Measurements from ENCODE around the gene ATP11C.

The ATP11C gene

GRCh38 chrX:139798701-139799100 is 134.2 kb downstream of the ATP11C start:
- H3K9ac ChIP-seq (ENCODE audit: low read length), result no peak overlapping the region
- no peak overlapping the region for H3K27ac ChIP-seq (ENCODE audit: low read depth, low read length)
- H3K9me3 ChIP-seq (ENCODE audit: low read length), result no peaks in the 10 kb centered on the region
- H3K27me3 ChIP-seq (ENCODE audit: control insufficient read depth in 1 of 2, insufficient read depth in 2 of 2, low read length in 2 of 2), result no peaks in the 10 kb centered on the region
- no peaks in the 10 kb centered on the region for H3K36me3 ChIP-seq (ENCODE audit: insufficient read depth, low read length)
- H3K4me3 ChIP-seq (ENCODE audit: low read depth in 1 of 2, low read length in 2 of 2), result no peak overlapping the region
- no peaks in the 10 kb centered on the region for H3K4me1 ChIP-seq (ENCODE audit: insufficient read depth, low read length)

- Histone ChIP-seq H3K9ac (ENCODE audit: low read length) (no peak overlapping the region), H3K27ac (ENCODE audit: low read depth, low read length) (no peak overlapping the region), H3K9me3 (ENCODE audit: low read length) (no peaks in the 10 kb centered on the region), H3K4me3 (ENCODE audit: low read depth in 1 of 2, low read length in 2 of 2) (no peak overlapping the region), H3K27me3 (ENCODE audit: control insufficient read depth in 1 of 2, insufficient read depth in 2 of 2, low read length in 2 of 2) (no peaks in the 10 kb centered on the region), H3K4me1 (ENCODE audit: insufficient read depth, low read length) (no peaks in the 10 kb centered on the region), H3K36me3 (ENCODE audit: insufficient read depth, low read length) (peaks cover 4% of the 10 kb centered on the region)
These were observed 137.7 kb downstream of the ATP11C start for GRCh38 chrX:139795196-139795595.

- no peak overlapping the region for H3K4me3 ChIP-seq (ENCODE audit: low read depth in 1 of 2, low read length in 2 of 2)
- peaks cover under 1% of the 10 kb centered on the region for H3K36me3 ChIP-seq (ENCODE audit: insufficient read depth, low read length)
- no peak overlapping the region for H3K27ac ChIP-seq (ENCODE audit: low read depth, low read length)
- H3K4me1 ChIP-seq (ENCODE audit: insufficient read depth, low read length), result no peaks in the 10 kb centered on the region
- no peaks in the 10 kb centered on the region for H3K9me3 ChIP-seq (ENCODE audit: low read length)
- H3K27me3 ChIP-seq (ENCODE audit: control insufficient read depth in 1 of 2, insufficient read depth in 2 of 2, low read length in 2 of 2), result no peaks in the 10 kb centered on the region
- no peak overlapping the region for H3K9ac ChIP-seq (ENCODE audit: low read length)
These were observed 145.3 kb downstream of the ATP11C start for GRCh38 chrX:139787601-139788000.

- Histone ChIP-seq H3K27ac (ENCODE audit: low read depth, low read length) (no peak overlapping the region), H3K27me3 (ENCODE audit: control insufficient read depth in 1 of 2, insufficient read depth in 2 of 2, low read length in 2 of 2) (no peaks in the 10 kb centered on the region), H3K4me1 (ENCODE audit: insufficient read depth, low read length) (no peaks in the 10 kb centered on the region), H3K4me3 (ENCODE audit: low read depth in 1 of 2, low read length in 2 of 2) (no peak overlapping the region), H3K9me3 (ENCODE audit: low read length) (no peaks in the 10 kb centered on the region), H3K9ac (ENCODE audit: low read length) (no peak overlapping the region), H3K36me3 (ENCODE audit: insufficient read depth, low read length) (no peaks in the 10 kb centered on the region)
These were observed 148.0 kb downstream of the ATP11C start for GRCh38 chrX:139784807-139785206.

- no peaks in the 10 kb centered on the region for H3K4me1 ChIP-seq (ENCODE audit: insufficient read depth, low read length)
- no peaks in the 10 kb centered on the region for H3K36me3 ChIP-seq (ENCODE audit: insufficient read depth, low read length)
- no peak overlapping the region for H3K4me3 ChIP-seq (ENCODE audit: low read depth in 1 of 2, low read length in 2 of 2)
- H3K27ac ChIP-seq (ENCODE audit: low read depth, low read length), result no peak overlapping the region
- H3K27me3 ChIP-seq (ENCODE audit: control insufficient read depth in 1 of 2, insufficient read depth in 2 of 2, low read length in 2 of 2), result no peaks in the 10 kb centered on the region
- H3K9me3 ChIP-seq (ENCODE audit: low read length), result no peaks in the 10 kb centered on the region
- H3K9ac ChIP-seq (ENCODE audit: low read length), result no peak overlapping the region
These were observed 148.9 kb downstream of the ATP11C start for GRCh38 chrX:139783959-139784358.

GRCh38 chrX:139783030-139783429 is 149.8 kb downstream of the ATP11C start:
- H3K4me1 ChIP-seq (ENCODE audit: insufficient read depth, low read length), result no peaks in the 10 kb centered on the region
- no peaks in the 10 kb centered on the region for H3K27me3 ChIP-seq (ENCODE audit: control insufficient read depth in 1 of 2, insufficient read depth in 2 of 2, low read length in 2 of 2)
- H3K9ac ChIP-seq (ENCODE audit: low read length), result no peak overlapping the region
- no peaks in the 10 kb centered on the region for H3K36me3 ChIP-seq (ENCODE audit: insufficient read depth, low read length)
- no peak overlapping the region for H3K4me3 ChIP-seq (ENCODE audit: low read depth in 1 of 2, low read length in 2 of 2)
- H3K9me3 ChIP-seq (ENCODE audit: low read length), result no peaks in the 10 kb centered on the region
- H3K27ac ChIP-seq (ENCODE audit: low read depth, low read length), result no peak overlapping the region

GRCh38 chrX:139776599-139776998 is 156.3 kb downstream of the ATP11C start:
- Histone ChIP-seq H3K27me3 (ENCODE audit: control insufficient read depth in 1 of 2, insufficient read depth in 2 of 2, low read length in 2 of 2) (no peaks in the 10 kb centered on the region), H3K36me3 (ENCODE audit: insufficient read depth, low read length) (no peaks in the 10 kb centered on the region), H3K4me1 (ENCODE audit: insufficient read depth, low read length) (no peaks in the 10 kb centered on the region), H3K4me3 (ENCODE audit: low read depth in 1 of 2, low read length in 2 of 2) (no peak overlapping the region), H3K27ac (ENCODE audit: low read depth, low read length) (no peak overlapping the region), H3K9me3 (ENCODE audit: low read length) (no peaks in the 10 kb centered on the region), H3K9ac (ENCODE audit: low read length) (no peak overlapping the region)

- Histone ChIP-seq H3K9ac (ENCODE audit: low read length) (no peak overlapping the region), H3K9me3 (ENCODE audit: low read length) (no peaks in the 10 kb centered on the region), H3K27me3 (ENCODE audit: control insufficient read depth in 1 of 2, insufficient read depth in 2 of 2, low read length in 2 of 2) (no peaks in the 10 kb centered on the region), H3K4me1 (ENCODE audit: insufficient read depth, low read length) (no peaks in the 10 kb centered on the region), H3K36me3 (ENCODE audit: insufficient read depth, low read length) (no peaks in the 10 kb centered on the region), H3K4me3 (ENCODE audit: low read depth in 1 of 2, low read length in 2 of 2) (no peak overlapping the region), H3K27ac (ENCODE audit: low read depth, low read length) (no peak overlapping the region)
These were observed 162.5 kb downstream of the ATP11C start for GRCh38 chrX:139770366-139770765.

- Histone ChIP-seq H3K27ac (ENCODE audit: low read depth, low read length) (no peak overlapping the region), H3K4me1 (ENCODE audit: insufficient read depth, low read length) (no peaks in the 10 kb centered on the region)
These were observed 166.3 kb downstream of the ATP11C start for GRCh38 chrX:139766545-139766983.

GRCh38 chrX:139762400-139763183 is 170.3 kb downstream of the ATP11C start:
- Histone ChIP-seq H3K27ac (ENCODE audit: low read depth, low read length) (no peak overlapping the region), H3K9me3 (ENCODE audit: low read length) (no peaks in the 10 kb centered on the region), H3K27me3 (ENCODE audit: control insufficient read depth in 1 of 2, insufficient read depth in 2 of 2, low read length in 2 of 2) (no peaks in the 10 kb centered on the region), H3K36me3 (ENCODE audit: insufficient read depth, low read length) (no peaks in the 10 kb centered on the region), H3K4me1 (ENCODE audit: insufficient read depth, low read length) (no peaks in the 10 kb centered on the region), H3K9ac (ENCODE audit: low read length) (no peak overlapping the region), H3K4me3 (ENCODE audit: low read depth in 1 of 2, low read length in 2 of 2) (no peak overlapping the region)

More at GRCh38 chrX:139766545-139766983, 166.3 kb downstream of the ATP11C start:
- no peaks in the 10 kb centered on the region for H3K27me3 ChIP-seq (ENCODE audit: control insufficient read depth in 1 of 2, insufficient read depth in 2 of 2, low read length in 2 of 2)
- no peaks in the 10 kb centered on the region for H3K36me3 ChIP-seq (ENCODE audit: insufficient read depth, low read length)
- no peaks in the 10 kb centered on the region for H3K9me3 ChIP-seq (ENCODE audit: low read length)
- no peak overlapping the region for H3K4me3 ChIP-seq (ENCODE audit: low read depth in 1 of 2, low read length in 2 of 2)
- H3K9ac ChIP-seq (ENCODE audit: low read length), result no peak overlapping the region

GRCh38 chrX:139759637-139760036 is 173.2 kb downstream of the ATP11C start:
- Histone ChIP-seq H3K4me3 (ENCODE audit: low read depth in 1 of 2, low read length in 2 of 2) (no peak overlapping the region), H3K36me3 (ENCODE audit: insufficient read depth, low read length) (no peaks in the 10 kb centered on the region), H3K9me3 (ENCODE audit: low read length) (no peaks in the 10 kb centered on the region), H3K27me3 (ENCODE audit: control insufficient read depth in 1 of 2, insufficient read depth in 2 of 2, low read length in 2 of 2) (no peaks in the 10 kb centered on the region), H3K27ac (ENCODE audit: low read depth, low read length) (no peak overlapping the region), H3K9ac (ENCODE audit: low read length) (no peak overlapping the region), H3K4me1 (ENCODE audit: insufficient read depth, low read length) (no peaks in the 10 kb centered on the region)

GRCh38 chrX:139758809-139759208 is 174.0 kb downstream of the ATP11C start:
- no peak overlapping the region for H3K27ac ChIP-seq (ENCODE audit: low read depth, low read length)
- H3K9me3 ChIP-seq (ENCODE audit: low read length), result peaks cover 8% of the 10 kb centered on the region
- no peak overlapping the region for H3K9ac ChIP-seq (ENCODE audit: low read length)
- H3K4me3 ChIP-seq (ENCODE audit: low read depth in 1 of 2, low read length in 2 of 2), result no peak overlapping the region
- H3K27me3 ChIP-seq (ENCODE audit: control insufficient read depth in 1 of 2, insufficient read depth in 2 of 2, low read length in 2 of 2), result no peaks in the 10 kb centered on the region
- no peaks in the 10 kb centered on the region for H3K4me1 ChIP-seq (ENCODE audit: insufficient read depth, low read length)
- no peaks in the 10 kb centered on the region for H3K36me3 ChIP-seq (ENCODE audit: insufficient read depth, low read length)
